Keratinocyte (primary cell): ENCODE measurements around the gene ENO4.

Experiments
- EZH2 ChIP-seq: IDR thresholded peaks from one replicate; pipeline ENCODE4 v1.6.1; 2012; ENCODE audit warnings: inconsistent platforms, mild to moderate bottlenecking, low read length, moderate library complexity
- TF ChIP-seq, protein P1 (sequence below), 3 experiments: IDR thresholded peaks in 1 of 3; conservative IDR thresholded peaks in 1 of 3; optimal IDR thresholded peaks in 1 of 3; 2 replicates in 2 of 3; 3 replicates in 1 of 3; pipeline versions ENCODE3 to v1.5.1; 2011; ENCODE audit warnings: low read length in 3 of 3, mild to moderate bottlenecking in 3 of 3, moderate library complexity in 2 of 3, control low read depth in 1 of 3, inconsistent platforms in 1 of 3; ENCODE audit not compliant: insufficient read depth in 2 of 3; ENCODE audit errors: extremely low read depth in 1 of 3

DNA sequence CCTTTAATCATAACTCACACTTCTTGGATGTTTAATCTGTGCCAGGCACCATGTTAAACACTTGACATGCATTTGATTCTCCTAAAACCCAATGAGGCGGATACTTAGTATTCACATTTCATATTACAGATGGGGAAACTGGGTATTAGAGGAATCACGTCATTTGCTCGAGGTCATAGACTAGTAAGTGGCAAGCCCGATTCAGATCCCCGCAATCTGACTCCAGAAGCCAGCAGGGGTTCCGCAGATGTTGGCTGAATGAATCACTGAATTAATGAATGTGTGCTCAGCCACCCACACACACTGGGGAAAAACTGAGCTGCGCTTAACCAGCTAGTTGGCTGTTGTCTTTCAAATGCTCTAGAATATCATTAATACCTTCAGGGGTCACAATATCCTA, 22.5 kb upstream of the ENO4 start:
- TF ChIP-seq, protein P1, sequence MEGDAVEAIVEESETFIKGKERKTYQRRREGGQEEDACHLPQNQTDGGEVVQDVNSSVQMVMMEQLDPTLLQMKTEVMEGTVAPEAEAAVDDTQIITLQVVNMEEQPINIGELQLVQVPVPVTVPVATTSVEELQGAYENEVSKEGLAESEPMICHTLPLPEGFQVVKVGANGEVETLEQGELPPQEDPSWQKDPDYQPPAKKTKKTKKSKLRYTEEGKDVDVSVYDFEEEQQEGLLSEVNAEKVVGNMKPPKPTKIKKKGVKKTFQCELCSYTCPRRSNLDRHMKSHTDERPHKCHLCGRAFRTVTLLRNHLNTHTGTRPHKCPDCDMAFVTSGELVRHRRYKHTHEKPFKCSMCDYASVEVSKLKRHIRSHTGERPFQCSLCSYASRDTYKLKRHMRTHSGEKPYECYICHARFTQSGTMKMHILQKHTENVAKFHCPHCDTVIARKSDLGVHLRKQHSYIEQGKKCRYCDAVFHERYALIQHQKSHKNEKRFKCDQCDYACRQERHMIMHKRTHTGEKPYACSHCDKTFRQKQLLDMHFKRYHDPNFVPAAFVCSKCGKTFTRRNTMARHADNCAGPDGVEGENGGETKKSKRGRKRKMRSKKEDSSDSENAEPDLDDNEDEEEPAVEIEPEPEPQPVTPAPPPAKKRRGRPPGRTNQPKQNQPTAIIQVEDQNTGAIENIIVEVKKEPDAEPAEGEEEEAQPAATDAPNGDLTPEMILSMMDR (optimal IDR thresholded peaks at IDR 0.05 in 1 of 3, IDR thresholded peaks at IDR 0.05 in 1 of 3, conservative IDR thresholded peaks at IDR 0.05 in 1 of 3; ENCODE audit: extremely low read depth in 1 of 3, insufficient read depth in 2 of 3, low read length in 3 of 3) = no peak
- TF ChIP-seq EZH2 = no peak
